Motor neuron (in vitro differentiated cells): ENCODE measurements around the gene SORL1. TPM values are rescaled to one million over a fixed set of nuclear protein-coding genes. Genes with fewer than 3 reads are reported as not detected.
"Not testable (repeated sequence)": the region's sequence is repeated elsewhere in the genome, so short reads cannot be mapped to it uniquely, and the experiment has no call there.

Experiments used
- ATAC-seq, 8 experiments: fragments of 200-7000 bp; cut with Tn5 transposase; replicated peaks in 6 of 8; 2 replicates each; pipeline ENCODE4 v1.8.0; 2021; ENCODE audit warnings: mild to moderate bottlenecking in 8 of 8, moderate library complexity in 8 of 8
- H3K27ac ChIP-seq, 2 donors: fragments of 250-450 bp; sonication (Bioruptor Pico); 2 replicates each; pipeline ENCODE4 v1.9.0; 2021; ENCODE audit warnings: antibody characterized with exemption in 2 of 2, mild to moderate bottlenecking in 2 of 2, moderate library complexity in 1 of 2
- H3K4me1 ChIP-seq, 2 donors: fragments of 250-450 bp; sonication (Bioruptor Pico); replicated peaks in 1 of 2; 2 replicates each; pipeline ENCODE4 v1.6.1; 2021; ENCODE audit warnings: antibody characterized with exemption in 2 of 2, mild to moderate bottlenecking in 2 of 2, moderate library complexity in 1 of 2
- H3K4me3 ChIP-seq, 5 donors: fragments of 250-450 bp; sonication (Bioruptor Pico); 2 replicates each; pipeline ENCODE4 v1.9.0; 2021; ENCODE audit warnings: antibody characterized with exemption in 5 of 5, mild to moderate bottlenecking in 5 of 5, moderate library complexity in 4 of 5
- WGBS, 10 experiments: fragments of 450-650 bp; shearing (Covaris generic); methylation state at CpG; one replicate each; pipeline ENCODE4 v1.0.0; 2022; 5-methylcytosine and 5-hydroxymethylcytosine counted together
- in situ Hi-C, 9 experiments: fragments of 400-800 bp; cut with MboI; loops; one replicate each; pipeline ENCODE4 v1.15.0; 2021; ENCODE audit warnings: low sequenced_read_pairs in 9 of 9, low pct_unique_long_range_greater_than_20kb in 2 of 9; ENCODE audit not compliant: unreplicated experiment in 9 of 9
- total RNA-seq, 8 experiments: library from RNA; unstranded; fragments of 300-600 nt; gene quantifications; 2 replicates each; pipeline versions ENCODE4 v1.2.3 to v1.2.4, GENCODE V29; 2022

The SORL1 gene
- total RNA-seq, 8 experiments from 2014 or later = 0.36 to 39.4 (median 21.8) TPM

- Histone ChIP-seq H3K27ac (no peak overlapping the region), H3K4me3 (no peak overlapping the region), H3K4me1 (no peaks in the 10 kb centered on the region)
- WGBS, 10 experiments = 14 to 89% (median 60%) methylated on average over 1 to 2 of the region's 2 CpGs; no CpG with 5 or more reads in 1 of the 10 experiments
- ATAC-seq = peak in 2 of 8 experiments; percentile 27 to 30
- in situ Hi-C loops = no loop called here
These were observed 184.1 kb downstream of the SORL1 start for GRCh38 chr11:121636081-121636799.

GRCh38 chr11:121636800-121637176 lies 184.7 kb downstream of the SORL1 start:
- ATAC-seq = no peak
- no peak overlapping the region for H3K4me3 ChIP-seq
- WGBS, 10 experiments = 73 to 100% (median 85%) methylated on average over 2 to 5 of the region's 5 CpGs
- no peak overlapping the region for H3K27ac ChIP-seq
- H3K4me1 ChIP-seq = no peaks in the 10 kb centered on the region
- in situ Hi-C loops = no loop called here

GRCh38 chr11:121637587-121637986 lies 185.5 kb downstream of the SORL1 start:
- in situ Hi-C loops, ATAC-seq, H3K27ac ChIP-seq, H3K4me3 ChIP-seq, H3K4me1 ChIP-seq: not testable (repeated sequence)
- WGBS, 10 experiments = 90 to 100% (median 100%) methylated on average over 1 to 7 of the region's 8 CpGs; no CpG with 5 or more reads in 4 of the 10 experiments

- in situ Hi-C loops = no loop called here
- Histone ChIP-seq H3K27ac (no peak overlapping the region), H3K4me3 (no peak overlapping the region), H3K4me1 (peaks cover 0 to 5% of the 10 kb centered on the region in 2 donors)
- 28 to 100% (median 55%) methylated on average over 1 to 8 of the region's 9 CpGs; no CpG with 5 or more reads in 1 of the 10 experiments for WGBS, 10 experiments
- peak in 3 of 8 experiments; percentile 49 to 58 (median 53) for ATAC-seq
These were observed 191.5 kb downstream of the SORL1 start for GRCh38 chr11:121643479-121644186.

- peaks cover 0 to 5% of the 10 kb centered on the region in 2 donors for H3K4me1 ChIP-seq
- no peak overlapping the region for H3K4me3 ChIP-seq
- in situ Hi-C loops = no loop called here
- H3K27ac ChIP-seq = no peak overlapping the region
- 70 to 95% (median 88%) methylated on average over 3 to 4 of the region's 4 CpGs; no CpG with 5 or more reads in 6 of the 10 experiments for WGBS, 10 experiments
- ATAC-seq = no peak
These were observed 192.0 kb downstream of the SORL1 start for GRCh38 chr11:121644187-121644512.

GRCh38 chr11:121645001-121645400 lies 192.9 kb downstream of the SORL1 start:
- no peak overlapping the region for H3K27ac ChIP-seq
- H3K4me1 ChIP-seq = peaks cover 0 to 5% of the 10 kb centered on the region in 2 donors
- 50 to 100% (median 100%) methylated on average over 1 to 2 of the region's 2 CpGs; no CpG with 5 or more reads in 3 of the 10 experiments for WGBS, 10 experiments
- no peak for ATAC-seq
- in situ Hi-C loops = no loop called here
- H3K4me3 ChIP-seq = no peak overlapping the region

GRCh38 chr11:121645596-121645995 lies 193.5 kb downstream of the SORL1 start:
- ATAC-seq = no peak
- in situ Hi-C loops = no loop called here
- no peak overlapping the region for H3K27ac ChIP-seq
- 80 to 100% (median 86%) methylated on average over 1 of the region's 1 CpG; no CpG with 5 or more reads in 7 of the 10 experiments for WGBS, 10 experiments
- peaks cover 0 to 5% of the 10 kb centered on the region in 2 donors for H3K4me1 ChIP-seq
- no peak overlapping the region for H3K4me3 ChIP-seq

- ATAC-seq = no peak
- H3K4me3 ChIP-seq = no peak overlapping the region
- no peak overlapping the region for H3K27ac ChIP-seq
- 76 to 100% (median 91%) methylated on average over 1 to 4 of the region's 4 CpGs; no CpG with 5 or more reads in 2 of the 10 experiments for WGBS, 10 experiments
- in situ Hi-C loops = no loop called here
- peaks cover 6 to 14% of the 10 kb centered on the region in 2 donors for H3K4me1 ChIP-seq
These were observed 196.2 kb downstream of the SORL1 start for GRCh38 chr11:121648306-121648705.

- ATAC-seq = peak in 1 of 8 experiments; percentile 51
- H3K27ac ChIP-seq = no peak overlapping the region
- in situ Hi-C loops = loop anchor here (10.0 to 25.0 kb wide), 8 partner anchors 288 to 863 kb away; partner anchors contain the start of gene BLID (in 1 of the 9)
- peaks cover 12 to 20% of the 10 kb centered on the region in 2 donors for H3K4me1 ChIP-seq
- no peak overlapping the region for H3K4me3 ChIP-seq
- WGBS, 10 experiments = 72 to 100% (median 100%) methylated on average over 1 to 2 of the region's 6 CpGs; no CpG with 5 or more reads in 7 of the 10 experiments
These were observed 197.7 kb downstream of the SORL1 start for GRCh38 chr11:121649798-121650197.

- WGBS, 10 experiments = 36 to 86% (median 60%) methylated on average over 1 to 9 of the region's 12 CpGs; no CpG with 5 or more reads in 1 of the 10 experiments
- no peak overlapping the region for H3K27ac ChIP-seq
- H3K4me1 ChIP-seq = peaks cover 19 to 26% of the 10 kb centered on the region in 2 donors
- peak in 3 of 8 experiments; percentile 62 to 77 (median 75) for ATAC-seq
- in situ Hi-C loops = loop anchor here (10.0 to 25.0 kb wide), 8 partner anchors 287 to 862 kb away; partner anchors contain the start of gene BLID (in 1 of the 9)
- no peak overlapping the region for H3K4me3 ChIP-seq
These were observed 198.5 kb downstream of the SORL1 start for GRCh38 chr11:121650351-121651256.

- WGBS, 10 experiments = 76 to 80% (median 80%) methylated on average over 1 to 2 of the region's 2 CpGs; no CpG with 5 or more reads in 6 of the 10 experiments
- ATAC-seq = no peak
- Histone ChIP-seq H3K27ac (no peak overlapping the region), H3K4me1 (peaks cover 24 to 31% of the 10 kb centered on the region in 2 donors), H3K4me3 (no peak overlapping the region)
- in situ Hi-C loops = loop anchor here (10.0 to 25.0 kb wide), 8 partner anchors 286 to 861 kb away; partner anchors contain the start of gene BLID (in 1 of the 9)
These were observed 199.1 kb downstream of the SORL1 start for GRCh38 chr11:121651257-121651605.

- ATAC-seq = peak in 1 of 8 experiments; percentile 10
- in situ Hi-C loops = loop anchor here (10.0 to 25.0 kb wide), 8 partner anchors 284 to 859 kb away; partner anchors contain the start of gene BLID (in 1 of the 9)
- H3K27ac ChIP-seq = no peak overlapping the region
- no peak overlapping the region for H3K4me3 ChIP-seq
- WGBS, 10 experiments = 0 to 54% (median 14%) methylated on average over 1 to 3 of the region's 3 CpGs; no CpG with 5 or more reads in 1 of the 10 experiments
- H3K4me1 ChIP-seq = peaks cover 31 to 42% of the 10 kb centered on the region in 2 donors
These were observed 200.9 kb downstream of the SORL1 start for GRCh38 chr11:121652971-121653370.
